B cell (primary cell): ENCODE data around the gene FADS6. TPM values are rescaled to one million over a fixed set of nuclear protein-coding genes. Genes with fewer than 3 reads are reported as not detected.

ENCODE experiments used
- ATAC-seq: fragments of 200-7000 bp; cut with Tn5 transposase; one replicate; pipeline ENCODE4 v1.10.0; 2021; ENCODE audit warnings: low read depth, mild to moderate bottlenecking, moderate number of reproducible peaks, moderate library complexity
- CTCF ChIA-PET: fragments of 350-600 bp; sonication (Branson Sonifier 250); formaldehyde crosslinking; loops from one replicate; lab custom pipeline; 2021; ENCODE audit warnings: antibody characterized with exemption, inconsistent platforms; lab: Charles Lee
- POLR2A ChIA-PET: fragments of 350-600 bp; sonication (Branson Sonifier 250); formaldehyde crosslinking; loops from one replicate; lab custom pipeline; 2021; ENCODE audit warnings: antibody characterized with exemption; lab: Charles Lee
- DNase-seq: peaks from one replicate; pipeline ENCODE4 v3.0.0; 2013
- H2AFZ ChIP-seq: 2 replicates; pipeline ENCODE4 v1.6.1; 2012; ENCODE audit warnings: mild to moderate bottlenecking, low read depth, low read length; ENCODE audit not compliant: insufficient read depth, poor library complexity, severe bottlenecking
- H3K27ac ChIP-seq, 2 donors: 1 replicate in 1 of 2; 2 replicates in 1 of 2; pipeline ENCODE4 v1.5.1; 2012 to 2013; ENCODE audit warnings: low read length in 2 of 2, mild to moderate bottlenecking in 2 of 2, moderate library complexity in 1 of 2
- H3K27me3 ChIP-seq, 4 experiments: fragments of 200-600 bp in 1 of 4; sonication (generic) in 1 of 4; replicated peaks in 1 of 4; 1 replicate in 2 of 4; 2 replicates in 2 of 4; pipeline versions ENCODE4 v1.6.1 to v1.7.0; 2013 to 2016; ENCODE audit warnings: low read length in 3 of 4, mild to moderate bottlenecking in 2 of 4, mixed read lengths in 1 of 4, moderate library complexity in 1 of 4; ENCODE audit not compliant: insufficient read depth in 4 of 4, control insufficient read depth in 3 of 4; ENCODE audit errors: control extremely low read depth in 1 of 4
- H3K36me3 ChIP-seq, 2 experiments: replicated peaks in 1 of 2; 1 replicate in 1 of 2; 2 replicates in 1 of 2; pipeline versions ENCODE4 v1.6.1 to v1.7.1; 2013; ENCODE audit warnings: low read length in 1 of 2; ENCODE audit not compliant: insufficient read depth in 2 of 2, control insufficient read depth in 1 of 2; ENCODE audit errors: control extremely low read depth in 1 of 2, extremely low read depth in 1 of 2
- H3K4me1 ChIP-seq, 2 donors: fragments of 200-600 bp in 1 of 2; sonication (generic) in 1 of 2; 1 replicate in 1 of 2; 2 replicates in 1 of 2; pipeline versions ENCODE4 v1.5.1 to v1.6.1; 2013 to 2017; ENCODE audit warnings: low read length in 2 of 2; ENCODE audit not compliant: control insufficient read depth in 2 of 2, insufficient read depth in 2 of 2
- H3K4me2 ChIP-seq: replicated peaks from 2 replicates; pipeline ENCODE3; 2012; ENCODE audit warnings: mild to moderate bottlenecking, low read depth, low read length; ENCODE audit not compliant: poor library complexity, severe bottlenecking
- H3K4me3 ChIP-seq, 5 experiments: fragments of 200-600 bp in 1 of 5; sonication (generic) in 1 of 5; 1 replicate in 3 of 5; 2 replicates in 2 of 5; pipeline versions ENCODE4 v1.5.1 to v1.7.0; 2011 to 2016; ENCODE audit warnings: low read length in 4 of 5, mild to moderate bottlenecking in 4 of 5, low read depth in 2 of 5, control low read depth in 1 of 5, moderate library complexity in 1 of 5; ENCODE audit not compliant: insufficient read depth in 1 of 5; ENCODE audit errors: control extremely low read depth in 1 of 5, extremely low read depth in 1 of 5
- H3K79me2 ChIP-seq: fragments of 200-600 bp; sonication (generic); one replicate; pipeline ENCODE4 v1.6.0; 2016; ENCODE audit warnings: low read length; ENCODE audit not compliant: control insufficient read depth, insufficient read depth
- H3K9ac ChIP-seq: fragments of 200-600 bp; sonication (generic); 2 replicates; pipeline ENCODE4 v1.6.1; 2017; ENCODE audit warnings: mild to moderate bottlenecking, low read length, moderate library complexity
- H3K9me3 ChIP-seq, 3 donors: one replicate each; pipeline versions ENCODE4 v1.6.1 to v1.7.1; 2013; ENCODE audit warnings: low read length in 2 of 3; ENCODE audit not compliant: control insufficient read depth in 2 of 3, insufficient read depth in 1 of 3; ENCODE audit errors: control extremely low read depth in 1 of 3
- H4K20me1 ChIP-seq: 2 replicates; pipeline ENCODE4 v1.6.0; 2012; ENCODE audit warnings: mild to moderate bottlenecking, low read length; ENCODE audit not compliant: insufficient read depth, control insufficient read depth, poor library complexity, severe bottlenecking
- H3K27ac Mint-ChIP-seq: one replicate; pipeline ENCODE4 v1.8.0; 2021; ENCODE audit warnings: mixed read lengths
- H3K27me3 Mint-ChIP-seq: one replicate; pipeline ENCODE4 v1.8.0; 2021; ENCODE audit warnings: mixed read lengths
- H3K4me1 Mint-ChIP-seq: one replicate; pipeline ENCODE4 v1.8.0; 2021; ENCODE audit warnings: mixed read lengths
- H3K4me3 Mint-ChIP-seq: one replicate; pipeline ENCODE4 v1.8.0; 2021; ENCODE audit warnings: mixed read lengths
- H3K9me3 Mint-ChIP-seq: one replicate; pipeline ENCODE4 v1.8.0; 2022; ENCODE audit warnings: mixed read lengths; ENCODE audit not compliant: insufficient read depth
- CTCF ChIP-seq: fragments of 200-600 bp; IDR thresholded peaks from one replicate; pipeline ENCODE4 v1.8.0; 2022; ENCODE audit warnings: antibody characterized with exemption, mild to moderate bottlenecking
- EZH2 ChIP-seq: IDR thresholded peaks from 2 replicates; pipeline ENCODE4 v1.6.1; 2012; ENCODE audit warnings: borderline replicate concordance, low read depth, mild to moderate bottlenecking, moderate library complexity, low read length; ENCODE audit not compliant: insufficient read depth, poor library complexity, severe bottlenecking
- WGBS: methylation state at CpG from one replicate; pipeline ENCODE4 v1.1.5; 2013; ENCODE audit warnings: missing lambda C conversion rate; ENCODE audit not compliant: insufficient coverage; 5-methylcytosine and 5-hydroxymethylcytosine counted together
- intact Hi-C: fragments of 100-400 bp; cut with micrococcal nuclease; formaldehyde crosslinking; loops from one replicate; pipeline ENCODE4 v1.10.0; 2022
- polyA plus RNA-seq: library from polyadenylated mRNA; depleted of rRNA; stranded (reverse); fragments of >200 nt; gene quantifications from 2 replicates; pipeline ENCODE4 v1.2.3, GENCODE V29; 2012
- total RNA-seq, 2 donors: library from RNA; stranded (reverse); fragments of 120-200 nt in 1 of 2; gene quantifications; 1 replicate in 1 of 2; 2 replicates in 1 of 2; pipeline versions ENCODE4 v1.2.3 to v1.2.4, GENCODE V29; 2013 to 2022

Gene FADS6
- total and polyA plus RNA-seq, 2 donors (not counting 1 experiment from before 2014, with no cell fraction given), result not detected

- ChIA-PET POLR2A (no interaction called here), CTCF (no interaction called here)
- Histone ChIP-seq H3K4me2 (no peak overlapping the region), H3K79me2 (no peaks in the 10 kb centered on the region), H3K27me3 (peaks cover 0 to 77% (median 40%) of the 10 kb centered on the region in 4 experiments), H2AFZ (no peak overlapping the region), H3K36me3 (no peaks in the 10 kb centered on the region), H3K4me1 (peaks cover 24 to 25% of the 10 kb centered on the region in 2 donors), H4K20me1 (no peaks in the 10 kb centered on the region), H3K9ac (no peak overlapping the region), H3K9me3 (peaks cover 0 to 16% (median 0%) of the 10 kb centered on the region in 3 donors), H3K27ac (no peak overlapping the region), H3K4me3 (no peak overlapping the region)
- no peaks in the 10 kb centered on the region for H3K9me3 Mint-ChIP-seq
- ATAC-seq, result no peak
- DNase-seq, result no peak
- H3K4me3 Mint-ChIP-seq, result no peak overlapping the region
- H3K27me3 Mint-ChIP-seq, result peaks cover 51% of the 10 kb centered on the region
- TF ChIP-seq CTCF (no peak), EZH2 (no peak)
- intact Hi-C loops, result no loop called here
- H3K4me1 Mint-ChIP-seq, result peaks cover 15% of the 10 kb centered on the region
- WGBS, result 96% methylated on average over 2 of the region's 2 CpGs
- H3K27ac Mint-ChIP-seq, result no peak overlapping the region
Measured at GRCh38 chr17:74921769-74922168, 28.3 kb upstream of the FADS6 start.

- H3K4me2 ChIP-seq, result no peak overlapping the region
- Mint-ChIP-seq H3K4me3 (no peak overlapping the region), H3K27ac (no peak overlapping the region), H3K27me3 (peaks cover 51% of the 10 kb centered on the region), H3K4me1 (peaks cover 15% of the 10 kb centered on the region), H3K9me3 (no peaks in the 10 kb centered on the region)
- no peaks in the 10 kb centered on the region for H3K36me3 ChIP-seq
- no peak overlapping the region for H2AFZ ChIP-seq
- no peaks in the 10 kb centered on the region for H4K20me1 ChIP-seq
- H3K27me3 ChIP-seq, result peaks cover 0 to 77% (median 39%) of the 10 kb centered on the region in 4 experiments
- TF ChIP-seq CTCF (no peak), EZH2 (no peak)
- no peak overlapping the region for H3K27ac ChIP-seq
- WGBS, result 76% methylated on average over 16 of the region's 19 CpGs
- DNase-seq (no peak), ATAC-seq (no peak)
- ChIA-PET POLR2A (no interaction called here), CTCF (no interaction called here)
- H3K79me2 ChIP-seq, result no peaks in the 10 kb centered on the region
- H3K4me3 ChIP-seq, result no peak overlapping the region
- peaks cover 24 to 25% of the 10 kb centered on the region in 2 donors for H3K4me1 ChIP-seq
- H3K9ac ChIP-seq, result no peak overlapping the region
- H3K9me3 ChIP-seq, result peaks cover 0 to 16% (median 0%) of the 10 kb centered on the region in 3 donors
- intact Hi-C loops, result no loop called here
Measured at GRCh38 chr17:74921026-74921681, 27.7 kb upstream of the FADS6 start.
